Measurements from ENCODE around the gene PRAF2.

Gene PRAF2

GRCh38 chrX:49073601-49074575, at the start of gene PRAF2:
Gene PRAF2, minus strand, starts transcription at chrX:49074002. Its CDS starts 15 bp downstream, at chrX:49073987.
- DNase-seq, result peak; percentile 93

GRCh38 chrX:49122499-49122898, 48.7 kb upstream of the PRAF2 start:
- no peak for DNase-seq

GRCh38 chrX:49120091-49120490, 46.3 kb upstream of the PRAF2 start:
- DNase-seq, result no peak

GRCh38 chrX:49117581-49117980, 43.8 kb upstream of the PRAF2 start:
- no peak for DNase-seq

GRCh38 chrX:49116716-49117115, 42.9 kb upstream of the PRAF2 start:
- no peak for DNase-seq

- no peak for DNase-seq
Observed at GRCh38 chrX:49116076-49116475, 42.3 kb upstream of the PRAF2 start.

GRCh38 chrX:49111791-49112190, 38.0 kb upstream of the PRAF2 start:
- no peak for DNase-seq

GRCh38 chrX:49110417-49110816, 36.6 kb upstream of the PRAF2 start:
- no peak for DNase-seq

GRCh38 chrX:49108641-49109040, 34.8 kb upstream of the PRAF2 start:
- no peak for DNase-seq

- peak; percentile 5 for DNase-seq
Observed at GRCh38 chrX:49106930-49107329, 33.1 kb upstream of the PRAF2 start.

- no peak for DNase-seq
Observed at GRCh38 chrX:49106296-49106695, 32.5 kb upstream of the PRAF2 start.

GRCh38 chrX:49103637-49104036, 29.8 kb upstream of the PRAF2 start:
- DNase-seq, result no peak

- no peak for DNase-seq
Observed at GRCh38 chrX:49102190-49102589, 28.4 kb upstream of the PRAF2 start.

- peak; percentile 36 for DNase-seq
Observed at GRCh38 chrX:49101629-49101984, 27.8 kb upstream of the PRAF2 start.

- peak; percentile 97 for DNase-seq
Observed at GRCh38 chrX:49100704-49101628, 27.2 kb upstream of the PRAF2 start.

GRCh38 chrX:49096419-49096818, 22.6 kb upstream of the PRAF2 start:
- no peak for DNase-seq

GRCh38 chrX:49089553-49089952, 15.8 kb upstream of the PRAF2 start:
- DNase-seq, result no peak

- no peak for DNase-seq
Observed at GRCh38 chrX:49082271-49082871, 8.6 kb upstream of the PRAF2 start.

GRCh38 chrX:49079489-49080428, 6.0 kb upstream of the PRAF2 start, which contains the start of gene WDR45:
Gene WDR45, minus strand, starts transcription at chrX:49079887. Its CDS starts 1,792 bp downstream, at chrX:49078095.
- peak; percentile 44 for DNase-seq

GRCh38 chrX:49077941-49078340, 4.1 kb upstream of the PRAF2 start:
- DNase-seq, result no peak

- DNase-seq, result no peak
Observed at GRCh38 chrX:49075347-49075746, 1.5 kb upstream of the PRAF2 start.

GRCh38 chrX:49072712-49073095, 1.1 kb downstream of the PRAF2 start:
- no peak for DNase-seq
